ENCODE results near the gene HNRNPA2B1.

Gene HNRNPA2B1

GRCh38 chr7:26141077-26141476 is 59.5 kb downstream of the HNRNPA2B1 start:
- Histone ChIP-seq H3K4me3 (ENCODE audit: low read length) (no peak overlapping the region), H3K9me2 (replicated peaks; ENCODE audit: control insufficient read depth, low read length) (no peaks in the 10 kb centered on the region), H3K9me3 (ENCODE audit: control insufficient read depth, insufficient read depth, low read length) (no peaks in the 10 kb centered on the region), H3K79me2 (ENCODE audit: control insufficient read depth, low read length) (no peaks in the 10 kb centered on the region), H4K20me1 (ENCODE audit: control insufficient read depth, insufficient read depth, low read depth, low read length) (no peaks in the 10 kb centered on the region), H3K36me3 (ENCODE audit: control insufficient read depth, low read length) (no peaks in the 10 kb centered on the region), H3F3A (ENCODE audit: control insufficient read depth, insufficient read depth) (no peaks in the 10 kb centered on the region), H3K4me2 (ENCODE audit: low read length) (no peak overlapping the region), H3K4me1 (ENCODE audit: control insufficient read depth, low read length) (no peaks in the 10 kb centered on the region), H3K27ac (ENCODE audit: low read depth, low read length) (no peak overlapping the region), H3K27me3 (ENCODE audit: control insufficient read depth, low read length) (peaks cover 14% of the 10 kb centered on the region)
- TF ChIP-seq EZH2phosphoT487 (IDR thresholded peaks at IDR 0.05; ENCODE audit: borderline replicate concordance, low read length) (no peak), CTCF (IDR thresholded peaks at IDR 0.05; ENCODE audit: low read depth, low read length, poor library complexity, severe bottlenecking) (no peak)

- no peak overlapping the region for H3K4me2 ChIP-seq (ENCODE audit: low read length)
- H3F3A ChIP-seq (ENCODE audit: control insufficient read depth, insufficient read depth), result no peaks in the 10 kb centered on the region
- no peaks in the 10 kb centered on the region for H3K9me3 ChIP-seq (ENCODE audit: control insufficient read depth, insufficient read depth, low read length)
- H3K27ac ChIP-seq (ENCODE audit: low read depth, low read length), result no peak overlapping the region
- H3K79me2 ChIP-seq (ENCODE audit: control insufficient read depth, low read length), result no peaks in the 10 kb centered on the region
- H3K36me3 ChIP-seq (ENCODE audit: control insufficient read depth, low read length), result no peaks in the 10 kb centered on the region
- TF ChIP-seq EZH2phosphoT487 (IDR thresholded peaks at IDR 0.05; ENCODE audit: borderline replicate concordance, low read length), result no peak
- TF ChIP-seq CTCF (IDR thresholded peaks at IDR 0.05; ENCODE audit: low read depth, low read length, poor library complexity, severe bottlenecking), result no peak
- no peaks in the 10 kb centered on the region for H3K4me1 ChIP-seq (ENCODE audit: control insufficient read depth, low read length)
- H4K20me1 ChIP-seq (ENCODE audit: control insufficient read depth, insufficient read depth, low read depth, low read length), result no peaks in the 10 kb centered on the region
- H3K4me3 ChIP-seq (ENCODE audit: low read length), result no peak overlapping the region
- H3K27me3 ChIP-seq (ENCODE audit: control insufficient read depth, low read length), result peaks cover 11% of the 10 kb centered on the region
- H3K9me2 ChIP-seq (replicated peaks; ENCODE audit: control insufficient read depth, low read length), result no peaks in the 10 kb centered on the region
Measured at GRCh38 chr7:26140380-26140779, 60.2 kb downstream of the HNRNPA2B1 start.

All from DOHH2 (cell line).